GM21360 (cell line): Measurements from ENCODE around the gene FHIT.

Experiments used
- ATAC-seq: cut with Tn5 transposase; IDR thresholded peaks from one replicate; pipeline ENCODE4 v1.9.1; 2021; ENCODE audit warnings: mild to moderate bottlenecking, moderate library complexity; ENCODE audit not compliant: unreplicated experiment

FHIT gene

GRCh38 chr3:60036803-60037202 is 1214.4 kb downstream of the FHIT start:
- no peak for ATAC-seq

GRCh38 chr3:60033901-60034453 is 1217.3 kb downstream of the FHIT start:
- ATAC-seq, result no peak

DNA sequence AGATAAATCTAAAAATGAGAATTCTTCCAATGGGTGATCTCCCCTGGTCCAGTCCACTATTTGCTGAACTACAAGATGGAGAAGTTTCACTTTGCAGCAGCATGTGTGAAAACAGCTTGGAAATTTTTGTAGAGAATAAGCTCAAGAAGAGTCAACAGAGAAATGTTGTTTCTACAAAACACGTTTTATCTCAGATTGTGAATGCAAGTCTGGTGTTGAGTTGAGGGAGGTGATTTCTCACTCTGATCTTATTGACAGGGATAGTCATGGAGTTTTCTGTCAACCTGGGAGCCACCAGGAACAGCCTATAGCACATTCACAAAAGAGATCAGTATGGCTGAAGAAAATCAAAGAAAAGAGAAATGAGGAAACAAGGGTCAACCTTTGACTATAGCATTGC is 1220.3 kb downstream of the FHIT start:
- ATAC-seq, result no peak

DNA sequence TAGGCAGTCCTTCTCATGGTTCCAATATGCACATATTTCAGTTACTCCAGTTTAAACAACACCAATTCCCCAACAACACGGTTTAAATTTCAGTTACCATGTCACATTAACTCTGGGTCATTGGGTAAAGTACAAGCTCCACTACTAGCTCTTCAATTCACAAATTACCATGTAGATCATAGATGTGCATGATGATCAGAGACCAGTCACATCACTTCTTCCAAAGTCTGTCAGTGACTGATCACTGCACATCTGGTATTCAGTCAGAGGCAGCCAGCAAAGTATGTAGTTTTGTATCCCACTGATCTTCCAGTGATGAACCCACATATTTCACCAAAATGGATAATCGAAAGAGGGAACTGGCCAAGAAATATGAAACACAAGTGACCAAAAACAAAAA is 1223.0 kb downstream of the FHIT start:
- ATAC-seq, result no peak

DNA sequence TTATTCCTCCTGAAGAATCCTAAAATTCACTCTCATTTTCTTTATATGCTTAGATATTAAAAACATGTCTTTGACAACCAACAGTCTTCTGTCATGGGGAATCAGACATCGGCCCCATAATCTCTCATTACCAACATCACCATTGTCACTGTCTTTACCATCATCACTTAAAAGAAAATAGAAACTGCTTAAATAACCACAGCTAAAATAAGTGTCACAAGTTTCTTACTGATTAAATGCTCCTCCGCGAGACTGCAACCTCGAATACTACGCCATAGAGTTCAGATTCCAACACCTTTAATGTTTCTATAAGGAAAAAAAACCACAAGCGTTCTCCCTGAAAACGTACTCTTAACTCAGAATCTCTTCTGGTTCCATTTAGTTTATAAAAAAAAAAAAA is 1223.9 kb downstream of the FHIT start:
- ATAC-seq, result no peak

DNA sequence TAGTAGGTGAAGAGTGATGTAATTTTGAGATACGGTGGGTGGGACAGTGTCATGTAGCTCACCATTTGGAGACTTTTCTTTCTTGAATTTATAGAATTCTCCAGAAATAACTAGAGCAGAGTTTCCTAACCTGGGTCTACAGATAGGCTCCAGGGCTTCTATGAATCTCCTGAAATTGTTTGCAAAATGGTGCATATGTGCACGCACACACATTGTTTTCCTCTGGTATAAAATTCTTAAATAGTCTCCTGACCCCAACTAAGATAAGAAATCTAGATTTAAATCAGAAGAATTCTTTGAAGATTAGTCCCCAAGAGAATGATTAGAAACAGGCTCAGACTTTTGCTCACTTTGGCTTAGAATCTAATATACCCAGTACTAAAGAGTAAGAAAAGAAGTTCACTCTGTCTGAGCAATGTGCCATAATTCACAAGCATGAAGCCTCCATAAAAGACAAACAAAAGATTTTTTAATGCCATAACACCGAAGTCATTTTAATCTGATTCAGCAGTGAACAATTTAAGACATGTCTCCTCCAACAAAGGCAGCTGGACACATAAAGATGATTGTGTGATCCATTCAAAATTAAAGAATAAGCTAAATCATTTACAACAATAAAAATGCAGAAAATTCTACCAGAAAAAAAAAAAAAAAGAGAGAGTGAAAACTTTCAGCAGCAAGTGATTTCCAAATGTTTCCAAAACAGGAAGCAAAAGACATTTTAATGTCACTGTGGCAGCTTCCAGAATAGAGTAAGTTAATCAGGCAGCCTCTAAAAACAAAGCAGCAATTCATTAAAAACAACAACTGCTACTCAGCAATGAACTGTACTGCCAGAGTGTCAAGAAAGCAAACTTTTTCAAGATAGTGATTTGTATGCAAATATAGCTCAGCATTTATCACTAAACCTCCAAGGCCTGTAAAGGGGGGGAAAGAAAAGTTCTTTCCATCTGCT is 1225.9 kb downstream of the FHIT start:
- ATAC-seq, result no peak

- no peak for ATAC-seq
Measured at GRCh38 chr3:60024400-60024799, 1226.9 kb downstream of the FHIT start.

DNA sequence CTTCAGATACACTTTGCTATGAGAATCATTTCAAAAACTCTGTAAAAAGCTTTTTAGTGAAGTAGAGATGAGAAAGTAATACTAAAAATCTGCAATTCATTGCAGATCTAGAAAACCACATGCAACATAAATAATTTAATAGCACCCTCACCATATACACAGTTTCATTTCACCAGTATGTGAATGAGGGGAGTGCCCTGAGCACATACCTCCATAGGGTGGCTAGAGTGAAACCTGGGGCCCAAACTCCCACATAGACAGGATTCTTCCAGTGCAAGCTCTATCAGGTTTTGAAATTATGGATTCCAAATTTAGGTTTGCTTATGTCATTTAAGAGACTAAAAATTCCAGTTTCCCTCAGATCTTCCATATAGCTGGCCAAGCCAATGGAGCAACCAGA is 1228.1 kb downstream of the FHIT start:
- no peak for ATAC-seq

DNA sequence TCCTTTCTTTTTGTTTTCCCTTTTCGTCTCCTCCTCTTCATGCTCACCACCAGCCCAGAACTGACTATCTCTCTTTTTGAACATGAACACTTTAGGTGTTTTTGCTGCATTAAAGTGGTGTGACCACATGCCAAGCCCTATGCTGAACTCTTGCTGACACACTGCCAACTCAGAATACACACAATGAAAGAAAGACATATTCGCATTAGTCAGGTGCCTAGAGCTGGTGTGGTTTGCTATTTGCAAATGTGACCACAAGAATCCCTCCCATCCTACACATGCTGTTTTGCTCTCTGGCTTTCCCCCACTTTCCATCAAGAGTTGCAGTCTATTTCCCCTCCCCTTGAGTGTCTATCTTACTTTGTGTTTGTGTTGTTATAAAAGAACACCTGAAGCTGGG is 1233.6 kb downstream of the FHIT start:
- peak; percentile 89 for ATAC-seq

GRCh38 chr3:60015032-60015705 is 1236.1 kb downstream of the FHIT start:
- no peak for ATAC-seq

GRCh38 chr3:60013241-60013640 is 1238.0 kb downstream of the FHIT start:
- ATAC-seq, result no peak

DNA sequence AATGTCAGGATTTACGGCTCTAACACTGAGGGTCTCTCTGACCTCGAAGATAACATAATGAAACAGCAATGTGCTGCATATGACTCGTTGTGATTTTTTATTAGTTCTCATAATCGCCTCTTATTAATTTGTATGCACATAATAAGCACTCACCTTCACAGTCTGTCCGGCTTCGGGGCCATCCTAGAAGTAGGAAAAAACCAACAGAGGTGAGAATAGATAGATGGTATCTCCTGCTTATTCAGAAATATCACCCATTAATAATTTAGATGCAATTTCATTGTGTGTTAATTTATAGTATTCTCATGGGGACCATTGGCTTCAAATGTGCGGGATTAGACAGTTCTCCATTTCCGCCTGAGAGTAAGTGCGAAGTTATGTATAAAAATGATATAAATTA is 1240.0 kb downstream of the FHIT start:
- ATAC-seq, result no peak

- ATAC-seq, result peak; percentile 98
Measured at GRCh38 chr3:60010781-60011180, 1240.5 kb downstream of the FHIT start.

DNA sequence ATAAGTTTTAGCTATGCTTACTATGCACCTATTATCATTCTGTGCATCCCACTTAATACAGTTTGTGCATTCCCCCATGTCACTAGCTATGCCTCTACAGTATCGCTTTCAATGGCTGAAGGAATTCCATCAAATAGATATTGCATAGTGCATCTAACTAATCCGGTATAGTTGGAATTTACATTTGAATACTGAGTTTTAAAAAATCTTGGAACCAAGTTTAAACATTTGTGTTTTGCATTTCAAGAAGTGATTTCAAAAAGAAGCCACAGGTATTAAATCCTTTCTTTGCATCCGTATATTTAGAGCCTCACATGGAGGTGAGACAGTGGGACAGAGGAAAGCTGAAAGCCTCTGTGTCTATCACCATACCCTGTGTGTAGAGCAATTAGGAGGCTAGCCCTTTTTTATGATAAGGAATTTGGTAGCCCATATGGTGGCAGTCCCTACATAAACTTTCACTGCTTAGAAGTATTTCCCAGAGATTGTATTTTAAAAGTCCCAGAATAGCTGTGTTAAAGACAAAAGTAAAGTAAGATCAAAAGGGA is 1241.2 kb downstream of the FHIT start:
- no peak for ATAC-seq

DNA sequence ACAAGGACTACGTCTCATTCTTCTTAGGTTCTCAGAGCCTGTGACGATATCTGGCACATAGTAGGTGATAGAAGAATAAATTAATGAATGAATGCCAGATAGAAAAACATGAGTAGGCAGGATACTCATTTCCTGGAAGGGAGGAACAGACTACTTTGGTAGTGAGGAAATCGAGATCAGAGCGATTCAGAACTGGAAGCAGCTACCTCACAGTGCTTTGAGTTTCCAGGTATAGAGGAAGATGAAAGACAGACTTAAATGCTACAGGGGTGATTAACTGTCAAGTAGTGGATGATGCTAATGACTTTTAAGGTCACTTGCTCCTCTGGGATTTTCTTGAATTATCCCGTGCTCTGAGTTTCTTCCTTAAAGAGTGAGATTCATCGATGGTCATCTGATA is 1249.9 kb downstream of the FHIT start:
- no peak for ATAC-seq

GRCh38 chr3:60000311-60001105 is 1250.7 kb downstream of the FHIT start:
- no peak for ATAC-seq

DNA sequence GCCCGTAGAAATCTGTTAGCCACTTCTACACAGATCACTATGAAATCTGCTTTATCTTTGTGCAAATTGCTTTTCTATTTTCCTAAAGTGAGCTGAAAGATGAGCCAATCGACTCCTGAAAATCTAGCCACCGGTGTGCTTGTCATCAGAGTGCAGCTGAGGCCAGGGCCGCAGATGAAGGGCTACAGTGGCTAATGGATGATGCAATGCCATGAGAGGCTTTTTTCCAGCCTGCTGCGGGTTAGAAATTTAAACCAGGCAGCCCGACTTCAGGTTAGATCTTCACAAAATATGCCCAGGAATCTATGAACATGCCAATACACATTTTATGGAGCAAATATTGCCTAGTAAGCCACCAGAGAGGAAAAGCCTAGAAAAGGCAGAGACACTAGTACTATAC is 1253.2 kb downstream of the FHIT start:
- ATAC-seq, result no peak

DNA sequence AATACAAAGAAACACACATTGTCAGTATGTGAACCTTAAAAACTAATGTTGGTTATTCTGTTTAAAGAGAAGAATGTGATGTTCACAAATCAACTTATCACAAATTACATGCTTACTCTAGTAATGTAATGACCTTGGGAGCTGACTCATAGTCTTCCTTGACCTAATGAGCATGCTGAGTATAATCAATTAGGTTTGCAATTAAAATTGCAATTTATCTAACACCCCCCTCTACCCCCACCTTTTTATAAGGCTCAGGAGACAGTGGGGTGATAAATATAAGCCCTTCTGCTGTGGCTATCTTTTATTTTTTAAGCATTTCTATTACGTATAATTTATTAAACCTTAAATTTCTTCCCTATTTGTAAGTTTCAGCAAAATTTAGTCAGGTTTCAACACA is 1253.7 kb downstream of the FHIT start:
- no peak for ATAC-seq

GRCh38 chr3:59996056-59996455 is 1255.2 kb downstream of the FHIT start:
- no peak for ATAC-seq

- no peak for ATAC-seq
Measured at GRCh38 chr3:59995563-59995962, 1255.7 kb downstream of the FHIT start.
